ENCODE data around the gene SLC12A7.
"Not testable (repeated sequence)": the region's sequence is repeated elsewhere in the genome, so short reads cannot be mapped to it uniquely, and the experiment has no call there.

SLC12A7 gene

DNA sequence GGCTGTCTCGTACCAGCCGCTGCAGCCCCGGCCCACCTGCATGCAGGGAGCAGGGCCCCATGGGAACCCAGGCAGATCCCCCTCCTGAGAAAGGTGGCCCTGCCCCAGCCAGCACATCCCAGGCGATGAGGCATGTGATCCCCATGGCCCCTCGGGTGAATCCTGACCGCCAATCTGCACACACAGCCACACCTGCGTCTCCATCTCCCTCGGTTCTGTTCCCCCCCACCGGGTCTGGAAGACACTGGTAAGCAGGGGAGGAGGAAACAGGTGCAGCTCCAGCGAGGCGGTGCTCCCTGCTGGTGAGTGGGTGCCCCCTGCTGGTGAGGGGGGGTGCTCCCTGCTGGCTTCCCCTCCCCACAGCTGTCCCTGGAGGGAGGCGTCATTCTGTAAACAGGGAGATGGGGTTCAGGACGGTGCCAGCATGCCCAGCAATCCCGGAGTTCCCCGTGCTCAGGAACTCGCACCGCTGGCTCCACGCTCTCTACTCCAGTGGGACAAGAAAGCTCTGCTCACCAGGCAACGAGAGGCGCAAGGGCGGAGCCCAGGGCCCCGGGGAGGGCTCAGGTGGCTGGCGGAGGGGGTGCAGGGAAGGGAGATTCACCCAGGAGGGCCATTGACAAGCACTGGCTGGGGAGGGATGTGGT lies 28.4 kb upstream of the SLC12A7 start:
- peak; percentile 47 for DNase-seq

GRCh38 chr5:1139331-1140170 lies 27.7 kb upstream of the SLC12A7 start:
- DNase-seq: no peak

GRCh38 chr5:1138445-1139245 lies 26.8 kb upstream of the SLC12A7 start:
- no peak for DNase-seq

DNA sequence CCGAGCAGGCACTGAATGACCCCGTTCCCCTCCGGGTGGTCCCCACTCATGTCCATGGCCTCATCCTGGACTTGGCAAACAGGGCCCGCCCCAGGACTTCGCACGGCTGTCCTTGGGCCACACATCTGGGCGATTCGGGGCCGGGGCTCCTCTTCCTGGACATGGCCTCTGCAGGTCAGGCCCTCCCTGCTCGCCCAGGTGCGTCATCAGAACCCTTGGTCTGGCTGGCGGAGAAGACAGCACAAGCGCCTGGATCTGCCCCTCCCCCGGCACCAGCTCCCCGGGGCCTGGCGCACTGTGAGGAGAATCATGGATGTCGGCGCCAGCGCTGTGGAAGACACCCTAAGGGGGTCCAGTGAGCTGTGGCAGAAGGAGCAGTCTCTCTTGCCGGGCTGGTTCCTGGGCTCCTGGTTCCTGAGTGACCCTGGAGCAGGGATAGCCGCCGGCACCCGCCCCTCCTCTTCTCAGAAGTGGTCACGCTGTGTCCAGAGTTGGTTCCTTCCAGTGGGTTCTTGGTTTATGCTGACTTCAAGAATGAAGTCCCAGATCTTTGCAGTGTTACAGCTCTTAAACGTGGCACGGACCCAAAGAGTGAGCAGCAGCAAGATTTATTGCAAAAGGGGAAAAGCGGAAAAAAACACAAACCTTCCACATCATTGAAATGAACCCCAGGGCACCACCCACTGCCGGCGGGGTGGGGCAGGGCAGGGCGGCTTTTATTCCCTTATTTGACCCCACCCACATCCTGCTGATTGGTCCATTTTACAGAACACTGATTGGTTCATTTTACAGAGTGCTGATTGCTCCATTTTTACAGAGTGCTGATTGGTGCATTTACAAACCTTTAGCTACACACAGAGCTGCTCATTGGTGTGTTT lies 25.9 kb upstream of the SLC12A7 start:
- DNase-seq: no peak

GRCh38 chr5:1136814-1137213 lies 25.0 kb upstream of the SLC12A7 start:
- DNase-seq: no peak

GRCh38 chr5:1135696-1136525 lies 24.0 kb upstream of the SLC12A7 start:
- DNase-seq: no peak

GRCh38 chr5:1134478-1134877 lies 22.6 kb upstream of the SLC12A7 start:
- no peak for DNase-seq

DNA sequence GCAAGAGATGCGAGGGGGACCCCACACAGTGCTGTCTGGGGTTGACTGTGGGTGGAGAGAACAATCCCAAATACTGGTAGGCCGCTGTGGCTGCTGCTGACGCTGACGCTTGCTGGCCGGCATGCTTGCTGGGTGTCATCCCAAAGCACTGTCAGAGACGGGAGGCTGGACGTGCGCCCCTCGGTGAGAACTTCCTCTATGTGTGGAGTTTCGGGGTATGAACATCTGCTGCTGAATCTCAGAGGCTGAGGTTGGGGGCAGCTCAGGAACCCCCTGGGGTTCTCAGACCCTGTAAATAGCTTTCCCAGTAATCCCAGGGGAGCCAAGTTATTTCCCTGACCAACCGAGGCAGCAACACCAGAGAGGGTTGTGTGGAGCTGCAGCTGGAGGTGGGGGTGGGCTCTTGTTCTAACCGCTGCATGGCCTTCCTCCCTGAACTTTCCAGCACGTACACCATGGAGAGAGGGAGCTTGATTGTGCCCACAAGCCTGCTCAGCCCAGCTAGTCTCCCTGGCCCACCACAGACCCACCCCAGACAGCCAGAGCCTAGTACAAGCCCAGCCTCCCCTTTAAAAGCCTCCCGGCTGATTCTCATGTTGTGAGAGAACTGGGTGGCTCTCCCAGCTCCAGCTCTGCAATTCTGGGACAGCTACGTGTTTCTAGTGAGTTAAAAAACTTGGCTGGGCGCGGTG lies 21.8 kb upstream of the SLC12A7 start:
- no peak for DNase-seq

DNA sequence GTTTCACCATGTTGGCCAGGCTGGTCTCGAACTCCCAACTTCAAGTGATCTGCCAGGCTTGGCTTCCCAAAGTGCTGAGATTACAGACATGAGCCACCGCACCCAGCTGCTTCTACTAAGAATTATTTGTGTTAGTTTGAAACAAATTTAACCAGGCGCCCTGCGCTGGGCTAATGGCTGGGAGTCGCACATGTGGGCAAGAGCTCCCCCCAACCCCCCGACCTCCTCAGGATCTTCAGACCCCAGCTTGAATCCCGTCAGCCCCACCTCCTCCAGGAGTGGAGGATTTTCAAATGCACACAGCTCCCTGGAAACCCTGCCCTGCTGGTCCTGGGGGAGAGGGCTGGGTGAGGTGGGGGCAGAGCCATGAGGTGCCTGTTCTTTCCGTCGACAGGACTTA lies 21.2 kb upstream of the SLC12A7 start:
- DNase-seq: no peak

DNA sequence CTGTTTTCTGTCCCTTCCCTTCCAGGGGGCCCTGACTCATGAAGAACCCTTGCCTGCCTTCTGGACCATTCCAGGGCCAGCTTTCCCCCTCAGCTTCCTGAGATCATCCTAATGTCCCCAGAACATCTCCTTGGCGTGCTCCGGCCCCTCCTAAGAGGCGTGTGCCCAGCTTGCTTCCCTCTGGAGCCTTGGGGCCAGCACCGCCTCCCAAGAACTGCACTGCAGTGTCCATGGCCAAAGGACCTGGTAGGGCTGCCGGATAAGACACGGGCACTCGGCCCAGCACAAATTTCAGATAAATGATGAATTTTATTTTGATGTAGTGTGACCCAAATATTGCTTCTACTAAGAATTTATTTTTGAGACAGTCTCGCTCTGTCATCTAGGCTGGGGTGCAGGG lies 20.7 kb upstream of the SLC12A7 start:
- DNase-seq: no peak

- no peak for DNase-seq
These were observed 19.9 kb upstream of the SLC12A7 start for GRCh38 chr5:1131726-1132125.

GRCh38 chr5:1131191-1131621 lies 19.3 kb upstream of the SLC12A7 start:
- DNase-seq: no peak

GRCh38 chr5:1130218-1130946 lies 18.5 kb upstream of the SLC12A7 start:
- peak; percentile 90 for DNase-seq

- no peak for DNase-seq
These were observed 17.8 kb upstream of the SLC12A7 start for GRCh38 chr5:1129711-1130055.

- no peak for DNase-seq
These were observed 17.3 kb upstream of the SLC12A7 start for GRCh38 chr5:1128977-1129710.

DNA sequence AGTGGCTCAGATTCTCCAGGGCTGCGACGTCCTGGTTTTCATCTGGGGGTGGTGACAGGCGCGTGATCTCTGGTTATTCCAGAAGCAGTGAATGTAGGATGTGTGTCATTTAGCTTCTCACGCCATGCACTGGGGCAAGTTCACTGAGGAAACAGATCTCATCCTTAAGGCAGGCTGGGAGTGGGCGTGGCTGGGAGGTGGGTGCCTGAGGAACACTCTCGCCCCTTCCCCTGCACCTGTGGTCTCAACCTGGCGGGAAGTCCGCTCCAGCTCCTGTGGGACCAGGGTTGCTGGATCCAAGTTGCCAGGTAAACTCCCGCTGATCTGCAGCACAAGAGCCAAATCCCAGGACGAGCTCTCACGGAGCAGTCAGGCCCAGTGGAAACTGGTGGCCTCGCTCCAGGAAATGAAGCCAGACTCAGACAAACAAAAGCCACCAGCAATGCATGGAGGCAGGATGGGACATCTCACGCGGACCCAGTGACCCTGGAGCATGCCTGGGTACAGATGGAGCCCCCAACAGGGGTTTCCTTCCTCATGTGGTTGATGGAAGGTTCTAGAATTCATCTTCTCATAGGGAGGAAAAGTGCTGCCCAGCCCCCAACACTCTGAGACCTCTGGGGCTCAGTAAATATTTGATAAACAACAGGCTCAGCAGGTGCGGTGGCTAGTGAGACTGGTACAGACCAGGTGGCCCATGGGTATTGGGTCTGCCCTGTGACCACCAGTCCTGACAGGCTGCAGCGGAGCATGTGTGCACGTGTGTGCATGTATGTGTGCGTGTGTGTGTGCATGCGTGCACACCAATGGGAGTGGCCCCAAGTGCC lies 16.3 kb upstream of the SLC12A7 start:
- no peak for DNase-seq

- DNase-seq: not testable (repeated sequence)
These were observed 13.8 kb upstream of the SLC12A7 start for GRCh38 chr5:1125695-1126094.

GRCh38 chr5:1125030-1125357 lies 13.1 kb upstream of the SLC12A7 start:
- DNase-seq: no peak

Data from DMS79 (cell line).